ENCODE measurements around the gene MAPKAPK2.

DNA sequence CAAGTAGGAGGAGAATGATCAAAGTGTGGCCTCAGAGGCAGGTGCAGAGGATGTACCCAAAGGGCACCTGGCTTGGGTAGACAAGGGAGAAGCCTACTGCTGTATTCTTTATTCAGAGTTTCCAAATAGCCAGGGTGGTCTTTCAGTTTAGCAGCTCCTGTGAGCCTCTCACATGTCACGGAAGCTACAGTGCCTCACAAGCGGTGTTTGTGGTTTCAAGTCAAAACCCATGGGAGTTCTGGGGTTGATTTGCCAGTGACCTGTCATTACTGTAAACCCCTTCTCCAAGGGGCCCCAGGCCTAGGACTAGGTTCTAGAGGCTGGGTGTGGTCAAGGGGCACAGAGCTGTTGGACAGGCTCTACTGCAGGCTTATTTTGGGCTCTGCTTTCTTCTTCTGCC, 97.7 kb downstream of the MAPKAPK2 start:
- no peak for TF ChIP-seq JUND (IDR thresholded peaks at IDR 0.05)
- TF ChIP-seq YY1 (IDR thresholded peaks at IDR 0.05; ENCODE audit: low read depth), result no peak
- no peak for TF ChIP-seq CTCF (IDR thresholded peaks at IDR 0.05)
- no peak for TF ChIP-seq EP300 (IDR thresholded peaks at IDR 0.05; ENCODE audit: borderline replicate concordance in 1 of 2, low read depth in 1 of 2, low read length in 1 of 2)
- TF ChIP-seq CHD2 (IDR thresholded peaks at IDR 0.05; ENCODE audit: low read length, partially characterized antibody), result no peak
- no peak for TF ChIP-seq SMC3 (IDR thresholded peaks at IDR 0.05; ENCODE audit: low read depth, low read length)

All from SK-N-SH (cell line).